HG03558 (cell line): ENCODE results near the gene PIK3R3.

ENCODE experiments used
- ATAC-seq: cut with Tn5 transposase; IDR thresholded peaks from one replicate; pipeline ENCODE4 v1.9.1; 2021; ENCODE audit warnings: moderate number of reproducible peaks; ENCODE audit not compliant: unreplicated experiment; ENCODE audit errors: extremely low read depth

PIK3R3 gene

DNA sequence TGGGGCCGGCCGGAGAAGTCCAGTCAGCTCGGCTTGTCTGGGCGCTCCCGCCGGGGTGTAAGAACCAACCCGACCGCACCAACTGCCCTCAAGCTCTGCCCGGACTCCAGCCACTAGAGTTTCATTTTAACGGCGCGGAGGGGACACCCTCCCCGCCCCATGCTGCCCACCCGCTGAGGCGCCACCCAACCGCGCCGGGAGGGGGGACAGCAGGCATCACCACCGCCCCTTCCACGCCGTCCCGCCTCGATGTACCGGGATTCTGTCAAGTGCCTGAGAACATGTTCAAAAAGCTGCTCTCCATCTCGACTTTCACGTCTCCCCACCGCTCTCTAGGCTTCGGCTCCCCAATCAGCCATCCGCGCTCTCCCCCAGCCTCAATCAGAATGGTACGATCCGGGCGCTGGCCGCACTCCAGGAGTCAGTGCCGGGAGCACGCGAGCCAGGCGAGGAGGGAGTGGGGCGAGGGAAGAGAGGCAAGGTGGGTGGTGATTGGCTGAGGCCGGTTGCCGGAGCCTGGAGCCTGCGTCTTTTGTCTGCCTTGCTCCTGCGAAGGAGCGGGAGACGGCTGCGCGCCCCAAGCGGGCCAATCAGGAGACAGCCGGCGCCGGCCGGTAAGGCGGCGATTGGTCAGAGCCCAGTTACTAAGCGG, at the start of gene PIK3R3:
TSS of gene PIK3R3 (minus strand) at position 101 of the 652 bp plus-strand sequence. CDS start 677 bp downstream, outside the sequence.
- ATAC-seq, result peak; percentile 58

GRCh38 chr1:46181343-46182260, 49.2 kb upstream of the PIK3R3 start:
- no peak for ATAC-seq

DNA sequence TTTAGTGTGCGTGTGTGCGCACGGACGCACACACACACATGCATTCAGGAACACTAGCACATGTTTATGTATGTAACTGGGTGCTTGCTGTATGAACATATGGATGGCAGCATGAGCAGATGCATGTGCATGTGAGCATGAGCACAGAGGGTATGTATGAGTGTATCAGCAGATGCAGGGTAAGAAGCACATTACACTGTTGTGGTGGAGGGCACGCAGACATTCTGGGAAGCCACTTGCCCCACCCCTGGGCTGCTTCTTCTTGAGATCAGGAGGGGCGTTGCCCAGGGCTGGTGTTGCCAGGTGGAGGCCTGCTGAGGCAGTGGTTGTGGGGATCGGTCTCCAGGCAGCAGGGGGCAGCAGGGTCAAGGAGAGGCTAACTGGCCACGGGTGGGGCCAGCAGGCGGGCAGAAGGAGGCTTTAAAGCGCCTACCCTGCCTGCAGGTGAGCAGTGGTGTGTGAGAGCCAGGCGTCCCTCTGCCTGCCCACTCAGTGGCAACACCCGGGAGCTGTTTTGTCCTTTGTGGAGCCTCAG, 47.7 kb upstream of the PIK3R3 start:
- ATAC-seq, result no peak

DNA sequence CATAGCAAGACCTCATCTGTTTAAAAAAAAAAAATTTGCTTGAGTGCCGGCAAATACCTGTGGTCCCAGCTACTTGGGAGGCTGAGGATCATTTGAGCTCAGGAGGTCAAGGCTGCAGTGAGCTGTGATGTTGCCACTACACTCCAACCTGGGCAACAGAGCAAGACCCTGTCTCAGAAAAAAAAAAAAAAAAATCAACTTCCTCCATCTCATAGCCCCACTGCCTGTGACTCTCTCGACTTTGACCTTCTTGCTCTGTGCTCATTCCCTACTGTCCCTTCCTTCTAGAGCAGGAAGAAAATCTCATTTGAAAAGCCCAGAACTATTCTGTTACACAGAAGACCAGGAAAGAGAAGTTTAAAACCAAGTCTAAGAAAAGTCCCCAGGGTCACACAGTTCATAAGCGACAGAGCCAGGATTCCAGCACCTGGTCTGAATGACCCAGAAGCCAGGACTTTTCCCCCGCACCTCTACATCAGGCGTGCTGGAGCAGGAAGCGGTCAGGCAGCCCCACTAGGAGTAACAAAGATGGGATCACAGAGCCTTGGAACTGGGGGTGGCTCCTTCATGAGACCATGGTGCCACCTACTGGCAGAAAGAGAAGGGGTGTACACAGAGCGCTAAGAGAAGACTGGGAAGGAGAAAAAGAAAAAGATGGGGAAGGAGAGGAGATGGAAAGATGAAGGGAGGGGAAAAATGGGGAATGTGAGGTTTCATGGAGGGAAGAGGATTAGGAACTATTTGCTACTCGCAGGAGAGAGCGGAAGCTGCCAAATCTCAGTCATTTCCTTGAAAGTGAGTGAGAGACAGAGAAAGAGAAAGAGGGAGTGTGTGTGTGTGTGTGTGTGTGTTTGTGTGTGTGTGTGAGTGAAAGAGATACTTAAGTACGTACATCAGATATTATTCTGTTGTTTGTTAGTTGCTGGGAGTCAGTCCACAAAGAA, 47.0 kb upstream of the PIK3R3 start:
- no peak for ATAC-seq

DNA sequence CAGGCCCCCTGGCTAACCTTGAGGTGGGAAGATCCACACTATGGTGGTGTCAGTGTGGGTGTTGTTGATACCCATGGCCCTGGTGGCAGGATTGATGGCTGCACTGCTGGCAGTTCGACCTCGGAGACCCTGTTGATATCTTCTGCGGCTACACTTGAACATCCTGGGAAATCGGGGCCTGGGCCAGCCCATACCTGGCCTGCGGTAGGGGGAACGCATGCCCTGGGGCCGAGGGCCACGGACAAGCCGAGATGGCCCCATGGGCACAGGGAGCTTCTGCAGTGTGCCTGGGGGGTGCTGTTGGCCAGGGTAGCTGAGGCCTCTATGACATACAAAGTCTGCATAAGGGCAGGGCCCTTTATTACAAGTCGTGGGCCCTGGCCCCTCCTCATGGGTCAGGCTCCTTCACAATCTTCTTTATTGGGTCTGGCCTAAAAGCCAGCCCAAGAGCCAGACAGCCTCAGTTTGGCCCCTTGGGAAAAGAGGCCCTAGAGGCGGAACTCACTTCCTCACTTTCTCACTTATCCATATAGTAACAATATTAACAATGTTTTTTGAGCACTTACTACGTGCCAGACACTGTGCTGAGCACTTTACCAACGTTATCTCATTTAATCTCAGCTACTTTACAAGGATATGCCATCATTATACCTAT, 43.9 kb upstream of the PIK3R3 start, which contains the start of gene P3R3URF:
TSS of gene P3R3URF (minus strand) at position 278 of the 655 bp plus-strand sequence. CDS start at position 261, 17 bp downstream.
- ATAC-seq, result no peak

GRCh38 chr1:46175243-46175642, 42.8 kb upstream of the PIK3R3 start:
- no peak for ATAC-seq

DNA sequence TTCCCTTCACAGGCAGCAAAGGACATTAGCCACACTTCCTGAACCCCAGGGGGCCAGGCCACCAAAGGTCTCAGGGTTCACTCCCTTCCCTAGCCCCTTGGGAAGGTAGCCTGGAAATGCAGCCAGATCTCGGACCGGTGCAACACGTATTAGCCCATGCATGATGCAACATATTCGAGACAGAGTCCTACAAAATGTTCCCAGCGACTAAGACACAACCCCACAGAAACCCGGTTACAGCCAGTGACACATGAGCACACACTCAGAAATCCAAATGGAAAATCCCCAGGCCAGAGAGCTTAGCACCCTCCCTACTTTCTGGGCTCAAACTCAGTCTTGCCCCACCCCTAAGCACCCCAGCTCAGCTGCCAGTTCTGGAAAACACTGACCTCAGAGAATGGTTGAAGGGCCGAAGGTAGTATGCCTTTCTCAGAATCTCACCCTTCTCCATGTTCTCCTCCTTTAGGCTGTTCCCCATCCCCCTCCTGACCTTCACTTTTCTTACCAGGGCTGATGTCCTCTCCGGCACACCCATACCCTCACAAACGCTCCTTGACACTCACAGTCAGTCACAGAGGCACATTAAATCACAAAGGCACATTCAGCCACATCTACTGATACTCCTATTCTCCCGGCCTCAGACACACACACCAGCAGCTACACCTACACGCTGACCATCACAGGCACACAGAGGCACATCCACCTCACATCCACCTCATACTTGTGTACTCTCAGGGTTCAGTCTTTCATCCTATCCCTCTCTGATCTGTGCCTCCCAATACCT, 42.2 kb upstream of the PIK3R3 start, which contains the start of gene TSPAN1:
TSS of gene TSPAN1 (plus strand) at position 640 of the 784 bp plus-strand sequence. CDS start 6,021 bp downstream, outside the sequence.
- ATAC-seq, result no peak

DNA sequence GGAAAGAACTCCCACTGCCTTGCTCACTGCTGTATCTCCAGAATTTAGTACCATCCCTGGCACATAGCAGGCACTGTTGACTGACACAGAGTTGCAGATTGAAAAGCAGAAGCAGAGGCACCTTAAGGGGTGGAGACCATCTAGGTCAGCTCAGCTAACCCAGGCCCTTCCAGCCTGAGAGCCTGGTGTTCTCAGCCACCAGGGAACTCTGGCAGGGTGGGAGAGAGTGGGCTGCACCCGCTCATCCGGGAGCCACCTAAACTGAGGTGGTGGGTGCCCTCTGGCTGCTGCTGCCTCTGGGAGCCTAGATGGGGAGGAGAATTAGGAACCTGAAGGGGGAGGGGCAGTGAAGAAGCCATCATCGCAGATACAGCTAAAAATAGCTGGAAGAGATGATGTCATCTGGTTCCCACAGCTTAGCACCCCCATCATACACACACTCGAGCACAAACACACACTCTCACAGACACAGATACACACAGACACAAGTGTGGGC, 41.0 kb upstream of the PIK3R3 start:
- ATAC-seq, result no peak

DNA sequence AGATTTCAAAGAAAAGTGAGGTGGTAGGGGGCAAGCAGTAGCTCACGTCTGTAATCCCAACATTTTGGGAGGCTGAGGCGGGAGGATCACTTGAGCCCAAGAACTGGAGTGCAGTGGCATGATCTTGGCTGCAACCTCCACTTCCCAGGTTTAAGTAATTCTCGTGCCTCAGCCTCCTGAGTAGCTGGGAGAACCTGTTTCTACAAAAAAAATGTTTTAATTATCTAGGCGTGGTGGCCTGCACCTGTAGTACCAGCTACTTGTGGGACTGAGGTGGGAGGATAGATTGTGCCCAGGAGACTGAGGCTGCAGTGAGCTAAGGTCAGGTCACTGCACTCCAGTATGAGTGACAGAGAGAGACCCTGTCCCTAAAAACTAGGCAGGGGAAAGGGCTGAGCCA, 39.9 kb upstream of the PIK3R3 start:
- no peak for ATAC-seq

GRCh38 chr1:46171871-46172270, 39.4 kb upstream of the PIK3R3 start:
- no peak for ATAC-seq

DNA sequence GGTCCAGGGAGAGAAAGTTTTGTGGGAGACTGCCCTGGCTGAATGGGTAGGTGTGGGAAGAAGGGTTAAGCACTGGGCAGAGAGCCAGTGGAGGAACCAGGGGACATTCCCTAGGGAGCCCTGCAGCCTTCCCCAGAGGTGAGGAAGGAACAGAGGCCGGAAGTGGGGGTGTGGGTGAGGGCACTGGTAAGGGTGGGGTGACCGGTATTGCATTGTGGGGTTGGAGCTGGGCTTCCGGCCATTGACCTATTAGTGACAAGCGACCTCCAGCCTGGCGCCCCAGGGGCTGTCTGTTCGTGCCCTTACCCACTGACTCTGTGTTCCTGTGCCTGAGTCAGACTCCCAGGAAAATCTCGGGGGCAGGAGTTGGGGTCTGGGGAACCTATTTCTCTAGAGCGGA, 38.9 kb upstream of the PIK3R3 start:
- no peak for ATAC-seq

GRCh38 chr1:46169811-46170454, 37.5 kb upstream of the PIK3R3 start:
- no peak for ATAC-seq

DNA sequence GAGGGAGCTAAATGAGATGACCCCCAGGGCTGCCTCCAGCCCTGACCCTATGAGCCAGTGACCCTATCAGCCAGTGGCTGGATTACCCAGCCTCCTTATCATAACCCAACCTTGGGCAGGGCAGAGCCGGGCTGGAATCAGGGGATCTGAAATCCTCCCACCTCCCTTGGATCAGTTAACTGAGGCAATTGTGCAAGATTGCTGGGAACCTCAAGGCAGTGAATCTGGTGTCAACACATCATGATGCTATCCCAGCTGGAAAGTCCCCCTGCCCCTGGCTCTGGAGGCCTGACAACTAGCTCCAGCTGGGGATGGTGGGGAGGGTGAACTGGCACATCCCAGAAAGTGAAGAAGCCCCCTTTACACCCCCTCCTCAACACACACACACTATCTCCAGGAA, 36.0 kb upstream of the PIK3R3 start:
- no peak for ATAC-seq

DNA sequence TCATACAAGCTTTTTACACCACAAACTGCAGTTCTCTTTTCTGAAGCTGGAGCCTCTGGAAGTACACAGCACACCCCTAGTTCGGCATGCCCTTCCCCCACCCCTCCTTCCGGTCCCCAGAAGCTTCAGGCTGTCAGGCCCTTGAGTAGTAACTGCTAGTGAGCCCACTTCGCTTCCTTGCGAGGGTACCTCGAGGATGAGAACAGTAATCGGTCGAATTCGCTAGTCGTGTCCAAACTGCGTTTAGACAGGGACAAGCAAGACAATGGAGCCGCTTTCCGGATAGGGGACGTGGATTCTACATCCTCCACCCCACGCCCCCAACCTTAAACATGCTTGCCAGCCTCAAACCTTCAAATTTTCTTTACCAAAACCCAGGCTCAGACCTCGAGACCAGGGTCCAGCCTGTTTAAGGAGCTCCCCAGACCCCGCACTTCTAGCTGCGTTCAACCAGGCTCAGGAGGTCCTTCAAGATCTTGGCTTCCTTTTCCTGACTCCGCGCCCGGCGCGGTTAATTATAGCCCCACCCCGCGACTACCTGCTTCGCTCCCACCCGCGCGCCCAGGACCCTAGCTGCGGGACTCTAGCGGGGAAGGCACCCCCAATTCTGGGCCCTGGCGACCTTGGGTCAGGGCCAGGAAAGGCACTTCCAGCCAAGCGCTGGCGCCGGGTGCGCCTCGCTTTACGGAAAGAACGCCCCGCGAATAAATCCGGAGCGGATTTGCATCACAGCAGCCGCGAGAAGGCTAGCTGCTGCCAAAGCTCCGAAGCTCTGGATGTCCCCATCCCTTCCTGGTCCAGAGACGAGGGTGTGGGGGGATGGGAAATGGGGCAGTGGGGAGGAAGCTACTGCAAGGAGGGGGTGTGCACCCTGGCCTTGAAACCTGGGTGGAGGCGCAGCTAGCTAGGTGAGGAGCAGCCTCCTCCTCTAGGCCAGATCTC, 34.4 kb upstream of the PIK3R3 start:
- ATAC-seq, result no peak

GRCh38 chr1:46160212-46160611, 27.8 kb upstream of the PIK3R3 start:
- no peak for ATAC-seq

GRCh38 chr1:46159516-46159915, 27.1 kb upstream of the PIK3R3 start:
- ATAC-seq, result no peak
